ENCODE measurements around the gene SPPL2C. TPM values are rescaled to one million over a fixed set of nuclear protein-coding genes. Genes with fewer than 3 reads are reported as not detected.

SPPL2C gene
- total RNA-seq, 2 donors from 2014 or later: not detected

DNA sequence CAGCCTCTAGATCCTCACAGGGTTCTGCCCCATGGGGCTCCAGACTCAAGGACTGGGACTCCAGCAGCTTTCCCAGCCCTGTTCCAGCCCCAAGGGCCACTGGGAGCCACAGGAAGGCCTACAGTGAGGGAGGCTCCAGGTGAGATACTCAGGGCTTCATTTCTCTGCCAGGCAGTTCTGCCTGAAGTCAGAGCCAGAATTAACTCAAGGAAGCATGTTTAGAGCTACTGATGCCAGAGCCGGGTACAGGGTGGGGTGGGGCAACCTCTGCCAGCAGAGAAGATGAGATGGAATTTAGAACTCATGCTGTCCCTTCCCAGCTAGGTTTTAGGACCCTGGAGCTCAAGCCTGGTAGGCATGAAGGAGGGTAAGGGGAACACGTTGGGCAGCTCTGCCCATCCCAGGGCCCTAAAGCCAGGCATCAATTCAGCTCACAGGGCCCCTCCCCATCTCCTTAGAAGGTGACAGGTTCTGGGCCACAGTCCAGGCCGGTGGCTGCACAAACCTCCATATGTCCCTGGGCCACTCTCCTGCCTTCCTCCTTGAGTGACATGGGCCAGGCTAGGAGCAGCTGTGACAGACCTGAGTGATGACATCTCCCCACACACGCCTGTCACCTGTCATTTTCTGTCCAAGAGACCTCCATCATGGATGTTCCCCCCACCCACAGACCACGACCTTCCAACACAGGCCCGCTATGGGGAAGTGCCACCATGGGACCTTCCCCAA lies 24.5 kb upstream of the SPPL2C start:
- no peak overlapping the region for H3K27ac Mint-ChIP-seq
- no peak for ATAC-seq
- peaks cover 6% of the 10 kb centered on the region for H3K27me3 Mint-ChIP-seq
- no peak overlapping the region for H3K4me3 Mint-ChIP-seq
- H3K36me3 Mint-ChIP-seq (ENCODE audit: low read depth): no peaks in the 10 kb centered on the region
- peaks cover 2% of the 10 kb centered on the region for H3K4me1 Mint-ChIP-seq
- no peaks in the 10 kb centered on the region for H3K9me3 ChIP-seq (ENCODE audit: control insufficient read depth, low read length, poor library complexity, severe bottlenecking)
- no peak for DNase-seq

DNA sequence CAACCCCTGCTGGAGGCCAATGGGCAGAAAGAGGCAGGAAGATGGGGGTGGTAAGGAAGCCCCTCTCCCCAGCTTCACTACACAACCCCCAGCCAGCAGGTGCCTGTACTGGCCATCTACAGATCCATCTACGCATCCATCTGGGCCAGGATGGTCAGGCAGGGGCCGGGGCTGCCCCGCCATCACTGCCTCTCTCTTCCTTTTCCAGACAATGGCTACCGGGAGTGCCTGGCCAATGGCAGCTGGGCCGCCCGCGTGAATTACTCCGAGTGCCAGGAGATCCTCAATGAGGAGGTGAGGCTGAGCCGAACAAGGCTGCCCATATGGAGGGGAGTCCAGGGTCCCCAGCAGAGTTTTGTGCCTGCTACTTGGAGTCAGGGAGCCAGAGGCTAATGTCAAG lies 23.5 kb upstream of the SPPL2C start:
- DNase-seq (no peak), ATAC-seq (no peak)
- Mint-ChIP-seq H3K4me1 (peaks cover 2% of the 10 kb centered on the region), H3K27ac (no peak overlapping the region), H3K4me3 (no peak overlapping the region), H3K36me3 (ENCODE audit: low read depth) (no peaks in the 10 kb centered on the region), H3K27me3 (peaks cover 4% of the 10 kb centered on the region)
- no peaks in the 10 kb centered on the region for H3K9me3 ChIP-seq (ENCODE audit: control insufficient read depth, low read length, poor library complexity, severe bottlenecking)

DNA sequence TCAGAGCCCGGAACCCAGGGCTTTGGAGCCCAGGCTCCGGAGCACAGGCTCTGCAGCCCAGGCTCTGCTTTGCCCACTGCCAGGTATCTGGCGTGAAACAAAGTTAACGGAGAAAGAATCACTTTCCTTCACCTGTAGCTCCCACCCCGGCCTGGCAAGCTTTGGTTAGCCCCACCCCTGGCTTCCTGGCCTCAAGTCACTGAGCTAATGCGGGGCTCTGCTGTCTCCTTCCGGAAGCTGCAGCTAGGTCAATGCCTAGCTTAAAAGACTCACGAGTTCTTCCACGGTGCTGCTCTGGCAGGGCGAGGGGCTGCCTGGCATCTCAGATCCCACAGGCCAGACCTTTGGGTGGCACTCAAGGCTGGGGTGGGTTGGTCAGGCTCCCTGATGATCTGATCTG lies 21.1 kb upstream of the SPPL2C start:
- H3K4me3 Mint-ChIP-seq: no peak overlapping the region
- no peaks in the 10 kb centered on the region for H3K9me3 ChIP-seq (ENCODE audit: control insufficient read depth, low read length, poor library complexity, severe bottlenecking)
- no peak for DNase-seq
- H3K27ac Mint-ChIP-seq: peak overlapping the region; percentile 62
- peaks cover 4% of the 10 kb centered on the region for H3K4me1 Mint-ChIP-seq
- H3K27me3 Mint-ChIP-seq: peaks cover 10% of the 10 kb centered on the region
- peak; percentile 65 for ATAC-seq
- no peaks in the 10 kb centered on the region for H3K36me3 Mint-ChIP-seq (ENCODE audit: low read depth)

DNA sequence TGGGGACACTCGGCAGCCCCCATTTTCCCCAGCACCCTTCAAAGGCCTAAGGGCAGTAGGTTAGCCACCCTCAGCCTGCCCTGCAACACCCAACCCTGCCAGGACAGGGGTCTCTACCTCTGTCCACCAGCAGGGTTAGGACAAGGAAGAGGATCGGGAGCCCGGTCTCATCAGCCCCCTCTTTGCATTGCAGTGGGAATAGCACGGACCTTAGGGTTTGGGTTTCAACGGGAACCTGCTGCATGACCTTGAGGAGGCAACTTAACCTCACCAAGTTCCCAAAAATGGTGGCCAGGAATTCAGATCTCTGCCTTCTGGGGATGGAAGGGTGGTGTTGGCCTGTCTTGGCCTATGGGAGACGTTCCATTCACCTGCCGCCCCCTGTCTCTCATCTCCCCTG lies 20.2 kb upstream of the SPPL2C start:
- peaks cover 17% of the 10 kb centered on the region for H3K27me3 Mint-ChIP-seq
- ATAC-seq (no peak), DNase-seq (no peak)
- peaks cover 9% of the 10 kb centered on the region for H3K4me1 Mint-ChIP-seq
- H3K36me3 Mint-ChIP-seq (ENCODE audit: low read depth): no peaks in the 10 kb centered on the region
- no peak overlapping the region for H3K4me3 Mint-ChIP-seq
- no peaks in the 10 kb centered on the region for H3K9me3 ChIP-seq (ENCODE audit: control insufficient read depth, low read length, poor library complexity, severe bottlenecking)
- no peak overlapping the region for H3K27ac Mint-ChIP-seq

DNA sequence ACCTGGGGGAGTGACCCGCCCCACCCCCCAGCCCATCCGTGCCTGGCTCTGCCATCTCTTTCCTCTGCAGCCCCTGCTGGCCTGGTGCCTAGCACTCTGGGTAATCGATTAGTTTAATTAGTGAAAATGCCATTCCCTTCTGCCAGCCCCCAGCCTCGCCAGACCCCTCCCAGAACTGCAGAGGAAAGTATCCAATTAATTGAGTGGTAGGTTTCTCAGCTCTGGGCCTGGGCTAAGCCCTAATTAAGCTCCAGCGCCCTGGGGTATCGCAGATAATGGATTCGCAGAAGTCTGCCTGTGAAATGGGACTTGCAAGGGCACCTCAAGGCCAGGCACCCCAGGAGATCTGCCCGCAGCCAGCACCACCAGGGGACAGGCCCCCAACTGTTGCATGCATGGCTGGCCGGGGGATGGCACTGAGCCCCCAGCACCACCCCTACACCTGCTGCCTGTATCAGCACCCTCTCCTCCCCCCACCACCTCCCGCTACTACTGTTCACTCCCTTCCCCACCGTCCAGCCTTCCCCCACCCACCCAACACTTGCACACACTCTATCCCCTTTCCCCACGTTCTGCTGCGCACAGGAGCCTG lies 19.7 kb upstream of the SPPL2C start:
- DNase-seq: no peak
- H3K27me3 Mint-ChIP-seq: peaks cover 17% of the 10 kb centered on the region
- no peaks in the 10 kb centered on the region for H3K36me3 Mint-ChIP-seq (ENCODE audit: low read depth)
- ATAC-seq: no peak
- H3K27ac Mint-ChIP-seq: no peak overlapping the region
- peaks cover 10% of the 10 kb centered on the region for H3K4me1 Mint-ChIP-seq
- H3K9me3 ChIP-seq (ENCODE audit: control insufficient read depth, low read length, poor library complexity, severe bottlenecking): no peaks in the 10 kb centered on the region
- H3K4me3 Mint-ChIP-seq: no peak overlapping the region

DNA sequence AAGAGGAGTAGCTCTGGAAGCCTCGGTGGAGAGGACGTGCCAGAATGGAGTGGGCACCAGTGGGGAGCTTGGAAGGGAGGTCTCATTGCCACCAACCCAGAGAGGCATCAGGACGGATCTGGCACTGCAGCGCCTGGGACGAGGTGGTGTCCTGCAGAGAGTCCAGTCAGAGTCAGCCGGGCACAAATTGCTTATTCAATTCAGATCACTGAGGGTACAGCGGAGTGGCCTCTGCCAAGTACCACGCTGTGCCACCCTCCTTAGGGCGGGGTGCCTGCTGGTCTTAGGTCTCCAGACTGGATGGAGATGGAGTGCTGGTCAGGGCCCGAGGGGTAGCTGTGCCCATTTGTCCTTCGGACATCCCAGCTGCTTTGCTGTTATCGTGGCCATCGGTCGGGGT lies 18.9 kb upstream of the SPPL2C start:
- Mint-ChIP-seq H3K27me3 (peaks cover 14% of the 10 kb centered on the region), H3K27ac (no peak overlapping the region), H3K4me3 (no peak overlapping the region), H3K36me3 (ENCODE audit: low read depth) (no peaks in the 10 kb centered on the region), H3K4me1 (peaks cover 8% of the 10 kb centered on the region)
- no peaks in the 10 kb centered on the region for H3K9me3 ChIP-seq (ENCODE audit: control insufficient read depth, low read length, poor library complexity, severe bottlenecking)
- DNase-seq (no peak), ATAC-seq (no peak)

DNA sequence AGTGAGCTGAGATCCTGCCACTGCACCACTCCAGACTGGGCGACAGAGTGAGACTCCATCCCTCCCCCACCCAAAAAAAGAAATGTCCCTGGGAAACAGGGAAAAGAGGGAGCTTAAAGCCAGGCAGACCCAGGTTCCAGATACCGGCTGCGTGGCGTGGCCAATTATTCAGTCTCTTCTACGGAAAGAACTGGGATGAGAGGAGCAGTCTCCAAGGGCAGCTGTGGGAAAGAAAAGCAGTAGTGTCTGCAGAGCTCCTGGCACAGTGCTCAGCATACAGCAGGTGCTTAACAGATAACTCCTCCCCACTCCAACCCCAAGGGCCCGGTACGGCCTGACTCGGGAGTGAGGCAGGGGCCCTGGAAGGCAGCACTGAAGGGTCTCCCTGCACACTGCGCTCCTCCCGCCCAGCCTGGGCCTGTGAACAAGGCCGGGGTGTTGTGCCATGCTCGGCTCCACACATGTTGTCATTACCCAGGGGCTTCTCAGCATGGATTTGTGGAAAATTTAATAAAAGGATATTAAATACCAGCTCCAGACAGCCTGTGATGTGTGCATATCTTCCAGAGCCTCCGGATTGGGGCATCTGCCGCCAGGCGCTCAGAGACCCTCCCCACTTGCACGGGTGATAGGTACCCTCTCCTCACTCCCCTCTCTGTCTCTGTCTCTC lies 17.6 kb upstream of the SPPL2C start:
- no peaks in the 10 kb centered on the region for H3K9me3 ChIP-seq (ENCODE audit: control insufficient read depth, low read length, poor library complexity, severe bottlenecking)
- Mint-ChIP-seq H3K27me3 (peaks cover 13% of the 10 kb centered on the region), H3K27ac (no peak overlapping the region), H3K4me3 (no peak overlapping the region), H3K36me3 (ENCODE audit: low read depth) (no peaks in the 10 kb centered on the region), H3K4me1 (peaks cover 8% of the 10 kb centered on the region)
- DNase-seq (no peak), ATAC-seq (no peak)

DNA sequence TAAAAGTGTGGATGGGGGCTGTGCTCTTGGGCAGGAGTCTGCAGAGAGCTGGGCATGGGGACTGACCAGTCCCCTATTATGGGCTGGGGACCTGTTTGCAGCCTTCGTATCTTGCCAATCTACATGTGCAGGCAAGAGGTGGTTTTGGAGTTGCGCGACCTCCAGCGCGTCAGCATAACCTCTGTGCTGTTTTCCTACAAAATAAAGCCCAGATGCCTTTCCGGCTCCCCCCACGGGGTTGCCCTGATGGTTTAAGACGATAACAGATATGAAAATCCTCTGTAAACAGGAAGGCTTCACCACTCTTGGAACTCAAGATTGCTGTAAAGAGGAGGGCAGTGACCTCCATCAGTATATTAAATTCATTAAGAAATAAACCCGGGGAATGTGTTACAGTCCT lies 16.5 kb upstream of the SPPL2C start:
- H3K27me3 Mint-ChIP-seq: peaks cover 13% of the 10 kb centered on the region
- H3K36me3 Mint-ChIP-seq (ENCODE audit: low read depth): no peaks in the 10 kb centered on the region
- no peak for ATAC-seq

DNA sequence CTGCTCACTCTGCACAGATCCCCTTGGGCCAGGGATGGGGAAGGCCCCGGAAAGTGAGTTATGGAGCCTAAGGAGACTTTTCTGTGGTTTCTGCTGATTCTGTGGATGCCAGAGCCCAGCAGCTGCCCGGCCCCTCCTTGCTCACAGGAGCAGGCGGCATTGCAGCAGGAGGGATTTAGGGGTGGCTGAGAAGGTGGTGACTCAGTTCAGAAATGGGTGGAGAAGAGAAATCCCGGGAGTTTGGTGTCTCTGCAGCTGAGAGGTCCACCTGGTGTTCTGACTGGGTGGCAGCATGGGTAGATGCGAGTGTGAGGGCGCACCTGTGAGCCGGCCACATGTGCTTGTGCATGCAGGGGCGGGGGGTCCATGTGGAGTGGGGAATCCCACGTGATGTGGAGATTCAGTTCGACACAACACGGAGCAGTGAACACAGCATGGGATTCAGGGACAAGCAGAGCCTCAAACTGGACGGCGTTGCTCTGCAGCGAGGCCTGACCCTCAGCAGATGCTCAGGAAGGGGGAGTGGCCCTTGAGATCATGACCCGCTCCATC lies 16.0 kb upstream of the SPPL2C start:
- DNase-seq (no peak), ATAC-seq (no peak)
- peaks cover 8% of the 10 kb centered on the region for H3K4me1 Mint-ChIP-seq
- peaks cover 13% of the 10 kb centered on the region for H3K27me3 Mint-ChIP-seq
- H3K36me3 Mint-ChIP-seq (ENCODE audit: low read depth): no peaks in the 10 kb centered on the region
- H3K9me3 ChIP-seq (ENCODE audit: control insufficient read depth, low read length, poor library complexity, severe bottlenecking): no peaks in the 10 kb centered on the region
- H3K4me3 Mint-ChIP-seq: no peak overlapping the region
- H3K27ac Mint-ChIP-seq: peak overlapping the region; percentile 9

More for the DNA sequence above, 16.5 kb upstream of the SPPL2C start:
- H3K4me1 Mint-ChIP-seq: peaks cover 8% of the 10 kb centered on the region
- H3K27ac Mint-ChIP-seq: peak overlapping the region; percentile 9
- no peak for DNase-seq
- no peaks in the 10 kb centered on the region for H3K9me3 ChIP-seq (ENCODE audit: control insufficient read depth, low read length, poor library complexity, severe bottlenecking)
- H3K4me3 Mint-ChIP-seq: no peak overlapping the region

DNA sequence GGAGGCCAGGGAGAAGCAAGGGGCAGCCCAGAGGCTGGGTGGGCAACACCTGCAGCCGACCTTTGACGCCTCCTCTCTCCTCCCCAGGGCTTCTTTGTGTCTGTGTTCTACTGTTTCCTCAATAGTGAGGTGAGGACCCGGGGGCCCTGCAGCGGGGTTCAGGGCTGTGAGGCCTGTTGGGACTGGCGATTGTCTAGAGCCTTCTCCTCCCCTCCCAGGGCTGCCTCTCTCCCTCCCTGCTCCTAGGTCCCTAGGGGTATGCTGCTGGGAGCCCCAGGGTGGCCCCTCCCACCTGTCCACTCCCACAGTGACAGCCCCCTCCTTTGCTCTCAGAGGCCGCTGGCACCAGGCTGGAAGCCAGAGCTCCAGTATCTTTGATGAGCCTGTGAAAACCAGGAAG lies 10.8 kb upstream of the SPPL2C start:
- Mint-ChIP-seq H3K27me3 (peaks cover 21% of the 10 kb centered on the region), H3K36me3 (ENCODE audit: low read depth) (no peaks in the 10 kb centered on the region), H3K4me1 (peaks cover 5% of the 10 kb centered on the region), H3K27ac (no peak overlapping the region), H3K4me3 (no peak overlapping the region)
- no peaks in the 10 kb centered on the region for H3K9me3 ChIP-seq (ENCODE audit: control insufficient read depth, low read length, poor library complexity, severe bottlenecking)
- ATAC-seq: no peak
- no peak for DNase-seq

DNA sequence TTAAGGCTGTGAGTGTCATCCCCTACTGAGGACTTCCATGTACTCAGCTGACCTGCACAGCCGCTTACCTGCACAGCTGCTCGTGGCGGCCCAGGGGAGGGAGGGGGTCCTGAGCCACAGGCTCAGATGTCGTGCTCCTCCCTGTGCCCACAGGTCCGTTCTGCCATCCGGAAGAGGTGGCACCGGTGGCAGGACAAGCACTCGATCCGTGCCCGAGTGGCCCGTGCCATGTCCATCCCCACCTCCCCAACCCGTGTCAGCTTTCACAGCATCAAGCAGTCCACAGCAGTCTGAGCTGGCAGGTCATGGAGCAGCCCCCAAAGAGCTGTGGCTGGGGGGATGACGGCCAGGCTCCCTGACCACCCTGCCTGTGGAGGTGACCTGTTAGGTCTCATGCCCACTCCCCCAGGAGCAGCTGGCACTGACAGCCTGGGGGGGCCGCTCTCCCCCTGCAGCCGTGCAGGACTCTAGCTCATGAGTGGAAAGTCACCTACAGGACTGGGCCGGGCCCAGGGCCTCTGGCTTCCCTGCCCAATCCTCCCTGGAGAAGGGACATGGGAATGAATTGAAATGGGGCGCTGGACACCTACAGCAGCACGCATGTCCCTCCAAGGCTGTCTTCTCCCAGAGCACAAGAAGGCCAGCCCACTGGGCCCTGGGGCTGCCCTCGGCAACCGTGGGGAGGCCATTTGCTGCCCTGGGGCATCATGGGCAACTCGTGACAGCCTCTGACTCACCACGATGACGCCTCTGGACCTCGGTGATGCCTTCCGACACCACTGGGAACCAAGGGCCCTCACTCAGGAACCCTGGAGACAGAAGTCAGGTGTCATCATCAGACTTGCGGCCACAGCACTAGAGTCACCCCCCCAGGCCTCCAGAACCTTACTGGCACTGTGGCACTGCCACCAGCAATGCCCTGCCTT lies 9.9 kb upstream of the SPPL2C start:
- Mint-ChIP-seq H3K27ac (no peak overlapping the region), H3K27me3 (peaks cover 16% of the 10 kb centered on the region), H3K4me3 (no peak overlapping the region), H3K4me1 (peaks cover 2% of the 10 kb centered on the region), H3K36me3 (ENCODE audit: low read depth) (no peaks in the 10 kb centered on the region)
- ATAC-seq: no peak
- no peaks in the 10 kb centered on the region for H3K9me3 ChIP-seq (ENCODE audit: control insufficient read depth, low read length, poor library complexity, severe bottlenecking)
- no peak for DNase-seq

DNA sequence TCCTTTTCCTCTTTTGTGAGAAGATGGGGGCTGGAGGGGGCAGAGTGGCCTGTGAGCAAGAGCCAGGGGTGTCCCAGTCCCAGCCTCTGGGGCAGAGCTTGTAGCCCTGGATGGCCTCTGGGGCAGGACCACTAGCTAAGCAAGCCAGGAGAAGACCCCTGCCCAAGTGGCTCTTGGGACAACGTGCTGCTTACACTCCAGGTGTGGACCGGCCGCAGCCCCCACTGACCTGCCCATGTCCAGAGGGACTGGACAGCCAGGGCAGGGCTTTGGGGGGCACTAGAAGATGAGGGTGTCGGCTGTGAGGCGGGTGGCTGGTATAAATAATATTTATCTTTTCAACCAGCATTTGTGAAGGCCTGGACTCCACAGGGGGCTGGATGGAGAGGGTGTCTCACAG lies 9.2 kb upstream of the SPPL2C start:
- Mint-ChIP-seq H3K27ac (no peak overlapping the region), H3K4me3 (no peak overlapping the region), H3K27me3 (peaks cover 16% of the 10 kb centered on the region), H3K36me3 (ENCODE audit: low read depth) (no peaks in the 10 kb centered on the region), H3K4me1 (no peaks in the 10 kb centered on the region)
- DNase-seq (no peak), ATAC-seq (no peak)
- H3K9me3 ChIP-seq (ENCODE audit: control insufficient read depth, low read length, poor library complexity, severe bottlenecking): no peaks in the 10 kb centered on the region

All from T-helper 17 cell (primary cell).